Endothelial cell of umbilical vein (primary cell): ENCODE results near the gene SYNGAP1. TPM values are rescaled to one million over a fixed set of nuclear protein-coding genes. Genes with fewer than 3 reads are reported as not detected.
A peak's percentile ranks its signal among the peaks of the same experiment; 100 is the strongest.

ENCODE experiments used
- BruUV-seq: library from RNA; stranded (reverse); fragments of 400-500 nt; replicated peaks from 2 replicates; lab custom pipeline; 2021; lab: Mats Ljungman, UMichigan
- CTCF ChIA-PET: fragments of 300-600, 350-600 bp; sonication (Branson Sonifier 250); formaldehyde crosslinking; loops from one replicate; lab custom pipeline; 2021; ENCODE audit warnings: antibody characterized with exemption, inconsistent platforms; lab: Charles Lee
- POLR2A ChIA-PET: fragments of 300-600, 350-600 bp; sonication (Branson Sonifier 250); formaldehyde crosslinking; loops from one replicate; lab custom pipeline; 2021; ENCODE audit warnings: antibody characterized with exemption, inconsistent platforms; lab: Charles Lee
- DNase-seq: peaks from one replicate; pipeline ENCODE4 v3.0.0-alpha.2; 2011; ENCODE audit warnings: low read depth, low spot score
- FAIRE-seq: peaks from 2 replicates; lab custom pipeline; 2011; peaks lifted over from hg19 to GRCh38; lab: Jason Lieb, UNC
- H2AFZ ChIP-seq: 2 replicates; pipeline ENCODE4 v1.6.0; 2012; ENCODE audit warnings: low read depth, low read length, control low read depth, inconsistent platforms
- H3K27ac ChIP-seq: 2 replicates; pipeline ENCODE4 v1.5.1; 2011; ENCODE audit warnings: low read depth, mild to moderate bottlenecking, control low read depth, low read length, moderate library complexity; ENCODE audit not compliant: insufficient read depth
- H3K27me3 ChIP-seq, 2 experiments: 2 replicates each; pipeline versions ENCODE4 v1.6.0 to v1.6.1; 2011; ENCODE audit warnings: low read length in 2 of 2, mixed read lengths in 1 of 2; ENCODE audit not compliant: control insufficient read depth in 2 of 2, insufficient read depth in 2 of 2
- H3K36me3 ChIP-seq, 2 experiments: 2 replicates in 1 of 2; 3 replicates in 1 of 2; pipeline ENCODE4 v1.5.1; 2011; ENCODE audit warnings: low read length in 2 of 2, mild to moderate bottlenecking in 1 of 2, moderate library complexity in 1 of 2; ENCODE audit not compliant: control insufficient read depth in 2 of 2, insufficient read depth in 2 of 2; ENCODE audit errors: extremely low read depth in 1 of 2
- H3K4me1 ChIP-seq: 3 replicates; pipeline ENCODE4 v1.5.1; 2011; ENCODE audit warnings: mild to moderate bottlenecking, low read length; ENCODE audit not compliant: control insufficient read depth, insufficient read depth; ENCODE audit errors: extremely low read depth
- H3K4me2 ChIP-seq: 2 replicates; pipeline ENCODE4 v1.6.1; 2011; ENCODE audit warnings: low read length, control low read depth, mixed read lengths; ENCODE audit not compliant: insufficient read depth
- H3K4me3 ChIP-seq, 3 experiments: fragments of 200-600 bp in 1 of 3; sonication (generic), shearing (Covaris generic) in 1 of 3; replicated peaks in 1 of 3; 2 replicates each; pipeline ENCODE4 v1.5.1; 2011 to 2016; ENCODE audit warnings: control low read depth in 3 of 3, low read length in 3 of 3, mild to moderate bottlenecking in 2 of 3, inconsistent platforms in 1 of 3, low read depth in 1 of 3, moderate library complexity in 1 of 3; ENCODE audit not compliant: insufficient read depth in 1 of 3
- H3K79me2 ChIP-seq: 2 replicates; pipeline ENCODE4 v1.6.0; 2012; ENCODE audit warnings: low read length, inconsistent platforms; ENCODE audit not compliant: control insufficient read depth, insufficient read depth
- H3K9ac ChIP-seq: replicated peaks from 2 replicates; pipeline ENCODE3; 2011; ENCODE audit warnings: low read length, control low read depth; ENCODE audit not compliant: insufficient read depth; ENCODE audit errors: extremely low read depth
- H3K9me1 ChIP-seq: replicated peaks from 3 replicates; pipeline ENCODE4 v1.6.0; 2011; ENCODE audit warnings: mild to moderate bottlenecking, low read length; ENCODE audit not compliant: control insufficient read depth, insufficient read depth; ENCODE audit errors: extremely low read depth
- H3K9me3 ChIP-seq: replicated peaks from 2 replicates; pipeline ENCODE4 v1.5.1; 2012; ENCODE audit warnings: low read length, inconsistent platforms; ENCODE audit not compliant: control insufficient read depth, insufficient read depth
- H4K20me1 ChIP-seq: replicated peaks from 2 replicates; pipeline ENCODE3; 2011; ENCODE audit warnings: mild to moderate bottlenecking, low read length; ENCODE audit not compliant: control insufficient read depth, insufficient read depth; ENCODE audit errors: extremely low read depth
- EZH2 ChIP-seq: IDR thresholded peaks from 2 replicates; pipeline ENCODE4 v1.6.1; 2012; ENCODE audit warnings: borderline replicate concordance, low read depth, mild to moderate bottlenecking, moderate library complexity, low read length, inconsistent platforms; ENCODE audit not compliant: severe bottlenecking
- FOS ChIP-seq: IDR thresholded peaks from 2 replicates; pipeline ENCODE4 v1.6.1; 2011; ENCODE audit warnings: mild to moderate bottlenecking, low read length, moderate library complexity, borderline replicate concordance; ENCODE audit not compliant: insufficient read depth
- JUN ChIP-seq: IDR thresholded peaks from 2 replicates; pipeline ENCODE4 v1.6.1; 2011; ENCODE audit warnings: borderline replicate concordance, low read depth; ENCODE audit not compliant: insufficient read length, insufficient read depth
- MAX ChIP-seq: IDR thresholded peaks from 2 replicates; pipeline ENCODE4 v1.6.1; 2011; ENCODE audit not compliant: insufficient read depth, insufficient read length
- MYC ChIP-seq: IDR thresholded peaks from one replicate; pipeline ENCODE4 v1.6.1; 2011; ENCODE audit warnings: mild to moderate bottlenecking, low read depth, low read length
- POLR2A ChIP-seq: IDR thresholded peaks from 2 replicates; pipeline ENCODE4 v1.6.1; 2012; ENCODE audit warnings: low read depth, mild to moderate bottlenecking, control low read depth, low read length
- POLR2AphosphoS5 ChIP-seq: IDR thresholded peaks from 2 replicates; pipeline ENCODE4 v1.6.1; 2012; ENCODE audit warnings: low read depth, mild to moderate bottlenecking, control low read depth, low read length, moderate library complexity; ENCODE audit not compliant: insufficient read depth
- dilution Hi-C: fragments of 300-500 bp; cut with MboI; formaldehyde crosslinking; loops from one replicate; pipeline ENCODE4 v1.15.0; 2019; ENCODE audit warnings: low sequenced_read_pairs; ENCODE audit not compliant: extremely low pct_ligation_motif_present
- intact Hi-C: fragments of 100-400 bp; cut with micrococcal nuclease; formaldehyde crosslinking; loops from one replicate; pipeline ENCODE4 v1.10.0; 2022
- polyA plus RNA-seq, 4 experiments: library from polyadenylated mRNA; depleted of rRNA in 3 of 4; stranded (reverse) in 3 of 4; unstranded in 1 of 4; fragments of >200 nt; gene quantifications; 2 replicates each; pipeline versions ENCODE4 v1.2.1 to v1.2.3, GENCODE V29; 2011 to 2012; ENCODE audit warnings: missing spikeins in 1 of 4
- total RNA-seq: library from RNA; stranded (reverse); gene quantifications from 2 replicates; pipeline ENCODE4 v1.2.3, GENCODE V29; 2021
- TF ChIP-seq, protein P1 (sequence below), 2 donors: IDR thresholded peaks; 1 replicate in 1 of 2; 2 replicates in 1 of 2; pipeline ENCODE4 v1.5.1; 2011; ENCODE audit warnings: low read length in 2 of 2, mild to moderate bottlenecking in 2 of 2, moderate library complexity in 2 of 2, control low read depth in 1 of 2, inconsistent platforms in 1 of 2, low read depth in 1 of 2; ENCODE audit not compliant: insufficient read depth in 1 of 2; ENCODE audit errors: extremely low read depth in 1 of 2

The SYNGAP1 gene
- total and polyA plus RNA-seq, 2 donors (not counting 3 experiments of a cell fraction or from before 2014, with no cell fraction given): 7.3 to 15.1 TPM

DNA sequence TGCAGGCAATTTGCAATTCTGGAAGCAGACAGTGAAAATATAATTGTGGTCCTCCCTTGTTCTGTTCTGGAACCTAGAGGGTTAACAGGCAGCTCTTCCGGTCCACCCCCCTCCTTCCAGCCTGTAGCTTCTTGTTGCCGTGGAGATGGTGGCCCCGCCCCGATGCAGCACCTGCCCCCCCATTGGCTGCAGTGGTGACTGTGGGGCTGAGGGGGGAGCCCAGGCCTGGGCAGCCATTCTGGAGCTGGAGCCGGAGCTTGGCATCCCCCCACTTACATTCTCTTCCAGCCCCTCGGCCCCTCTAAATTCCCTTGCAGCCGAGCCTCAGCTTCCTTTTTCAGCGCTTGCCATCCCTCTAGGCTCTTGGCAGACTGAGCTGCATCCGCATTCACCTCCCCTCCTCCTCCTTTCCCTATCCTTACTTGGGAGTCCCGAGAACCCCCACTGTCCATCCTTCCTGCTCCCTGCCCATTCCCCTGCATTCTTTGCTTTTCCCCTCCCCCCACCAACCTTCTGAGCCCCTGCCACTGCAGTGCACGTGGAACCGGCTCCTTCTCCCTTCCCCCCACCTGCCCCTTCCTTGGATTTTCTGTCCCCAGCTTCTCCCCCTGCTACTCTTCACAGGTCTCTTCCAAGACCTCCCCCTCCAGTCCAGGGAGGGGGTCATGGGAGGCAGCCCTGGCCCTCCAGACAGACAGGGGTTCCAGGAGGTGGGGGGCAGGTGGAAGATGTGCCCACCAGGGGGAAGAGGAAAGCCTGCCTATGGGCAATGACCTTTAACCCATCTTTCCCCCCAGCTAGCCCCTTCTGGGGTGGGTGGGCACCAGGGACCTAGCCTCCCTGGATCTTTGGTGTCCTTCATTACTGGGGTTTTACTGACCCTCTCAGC is 11.4 kb downstream of the SYNGAP1 start:
- TF ChIP-seq MAX (no peak), EZH2 (no peak), MYC (no peak), JUN (no peak), POLR2A (no peak), POLR2AphosphoS5 (no peak), FOS (no peak)
- TF ChIP-seq, protein P1, sequence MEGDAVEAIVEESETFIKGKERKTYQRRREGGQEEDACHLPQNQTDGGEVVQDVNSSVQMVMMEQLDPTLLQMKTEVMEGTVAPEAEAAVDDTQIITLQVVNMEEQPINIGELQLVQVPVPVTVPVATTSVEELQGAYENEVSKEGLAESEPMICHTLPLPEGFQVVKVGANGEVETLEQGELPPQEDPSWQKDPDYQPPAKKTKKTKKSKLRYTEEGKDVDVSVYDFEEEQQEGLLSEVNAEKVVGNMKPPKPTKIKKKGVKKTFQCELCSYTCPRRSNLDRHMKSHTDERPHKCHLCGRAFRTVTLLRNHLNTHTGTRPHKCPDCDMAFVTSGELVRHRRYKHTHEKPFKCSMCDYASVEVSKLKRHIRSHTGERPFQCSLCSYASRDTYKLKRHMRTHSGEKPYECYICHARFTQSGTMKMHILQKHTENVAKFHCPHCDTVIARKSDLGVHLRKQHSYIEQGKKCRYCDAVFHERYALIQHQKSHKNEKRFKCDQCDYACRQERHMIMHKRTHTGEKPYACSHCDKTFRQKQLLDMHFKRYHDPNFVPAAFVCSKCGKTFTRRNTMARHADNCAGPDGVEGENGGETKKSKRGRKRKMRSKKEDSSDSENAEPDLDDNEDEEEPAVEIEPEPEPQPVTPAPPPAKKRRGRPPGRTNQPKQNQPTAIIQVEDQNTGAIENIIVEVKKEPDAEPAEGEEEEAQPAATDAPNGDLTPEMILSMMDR (IDR thresholded peaks at IDR 0.05; ENCODE audit: extremely low read depth in 1 of 2, insufficient read depth in 1 of 2, low read depth in 1 of 2, low read length in 2 of 2): no peak
- DNase-seq (peak; percentile 53), FAIRE-seq (peak; percentile 79)
- Histone ChIP-seq H3K79me2 (no peaks in the 10 kb centered on the region), H3K27ac (no peak overlapping the region), H3K9ac (no peak overlapping the region), H3K27me3 (no peaks in the 10 kb centered on the region), H2AFZ (no peak overlapping the region), H4K20me1 (no peaks in the 10 kb centered on the region), H3K36me3 (peaks cover 0 to 3% of the 10 kb centered on the region in 2 experiments), H3K9me1 (no peaks in the 10 kb centered on the region), H3K4me2 (no peak overlapping the region), H3K9me3 (no peaks in the 10 kb centered on the region), H3K4me1 (peaks cover 25% of the 10 kb centered on the region), H3K4me3 (no peak overlapping the region)
- ChIA-PET CTCF (interaction anchor here (0.6 to 1.5 kb wide), 5 partner anchors 13 to 159 kb away, joined by 3 to 5 read pairs (median 4); partner anchors contain the start of genes CUTA and ZBTB9), POLR2A (no interaction called here)
- no TSS peak for BruUV-seq
- dilution Hi-C loops (no loop called here), intact Hi-C loops (loop anchor here (1.0 kb wide), 1 partner anchor 23 kb away; the partner anchor contains the start of gene ZBTB9)
